Measurements from ENCODE around the gene CTBP1. TPM values are rescaled to one million over a fixed set of nuclear protein-coding genes. Genes with fewer than 3 reads are reported as not detected.
A peak's percentile ranks its signal among the peaks of the same experiment; 100 is the strongest.

Gene CTBP1
- total RNA-seq, 1 donor = 246 TPM

GRCh38 chr4:1205586-1206298 lies 43.2 kb downstream of the CTBP1 start:
- Histone ChIP-seq H3K27ac (ENCODE audit: low read depth, low read length) (no peak overlapping the region), H3K9me3 (ENCODE audit: low read depth, low read length) (no peaks in the 10 kb centered on the region), H3K4me2 (ENCODE audit: insufficient read depth, low read length) (no peak overlapping the region), H3K4me3 (ENCODE audit: insufficient read depth, low read length) (no peak overlapping the region), H3K36me3 (ENCODE audit: insufficient read depth, low read length) (peaks cover 5% of the 10 kb centered on the region), H3K27me3 (ENCODE audit: insufficient read depth, low read length) (no peaks in the 10 kb centered on the region), H3K4me1 (ENCODE audit: insufficient read depth, low read length) (peaks cover 11% of the 10 kb centered on the region), H4K20me1 (ENCODE audit: insufficient read depth, low read length) (peaks cover 11% of the 10 kb centered on the region), H3K79me2 (ENCODE audit: insufficient read depth, low read length) (no peaks in the 10 kb centered on the region), H2AFZ (ENCODE audit: low read length) (no peak overlapping the region)
- no peak for TF ChIP-seq CTCF (IDR thresholded peaks at IDR 0.05; ENCODE audit: extremely low read depth, low read depth, low read length)
- DNase-seq (ENCODE audit: insufficient read length, low spot score, missing footprints) = peak; percentile 77

DNA sequence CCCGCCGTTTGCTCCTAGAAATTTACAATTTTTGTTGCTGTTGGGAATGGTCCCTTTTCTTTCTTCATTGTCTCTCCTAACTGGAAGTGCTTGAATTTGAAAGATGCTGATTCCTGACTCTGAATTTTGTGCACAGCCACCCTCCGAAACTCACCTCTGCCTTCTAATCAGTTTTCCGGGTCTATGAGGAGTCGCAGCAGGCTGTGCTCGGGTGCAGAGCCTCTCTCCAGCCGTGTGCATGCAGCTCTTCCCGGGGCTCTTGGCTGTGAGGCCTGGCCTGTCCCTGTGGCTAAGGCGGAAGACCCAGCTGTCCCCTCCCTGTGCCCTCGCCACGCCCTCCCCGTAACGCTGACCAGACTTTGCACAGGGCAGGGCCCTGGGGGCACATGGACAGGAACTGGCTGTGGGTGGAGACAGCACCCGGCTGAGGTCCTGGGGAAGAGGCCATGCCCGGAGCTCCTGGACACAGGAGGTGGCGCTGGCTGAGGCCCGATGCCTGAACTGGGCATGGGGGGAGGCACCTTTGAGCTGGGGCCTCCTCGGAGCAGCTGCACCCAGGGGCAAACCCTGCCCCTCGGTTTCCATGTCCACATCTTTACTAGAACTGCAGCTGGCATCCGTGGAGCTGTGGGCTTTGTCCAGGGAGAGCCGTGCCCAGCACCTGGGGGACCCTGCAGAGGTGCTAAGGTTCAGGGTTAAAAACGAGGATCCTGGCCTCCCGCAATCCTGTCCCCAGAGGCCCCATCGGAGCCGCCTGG lies 43.9 kb downstream of the CTBP1 start:
- no peak overlapping the region for H3K4me2 ChIP-seq (ENCODE audit: insufficient read depth, low read length)

DNA sequence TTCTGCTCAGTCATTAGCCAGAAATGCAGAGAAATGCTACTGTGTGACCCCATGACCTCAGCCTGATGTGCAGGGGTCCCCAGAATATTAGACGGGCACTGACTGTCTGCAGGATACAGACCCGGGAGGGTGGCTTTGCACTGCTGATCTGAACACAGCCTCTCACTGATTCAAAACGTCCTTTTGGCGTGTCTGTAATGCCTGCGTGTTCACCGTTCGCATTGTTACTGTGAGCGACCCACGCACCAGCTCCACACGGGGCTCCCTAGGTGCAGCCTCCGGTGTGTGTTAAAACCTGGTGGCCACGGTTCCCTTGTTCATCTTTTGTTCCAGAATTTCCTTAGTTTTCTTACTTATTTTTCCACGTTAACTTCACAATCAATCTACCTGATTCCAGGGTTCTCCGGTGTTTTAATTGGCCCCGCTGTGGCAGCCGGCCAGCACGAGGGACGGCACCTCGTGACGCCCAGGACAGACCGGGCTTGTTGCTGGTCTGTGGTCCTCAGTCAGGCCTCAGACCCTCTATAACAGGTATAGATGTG lies 44.6 kb downstream of the CTBP1 start:
- TF ChIP-seq CTCF (IDR thresholded peaks at IDR 0.05; ENCODE audit: extremely low read depth, low read depth, low read length) = no peak
- Histone ChIP-seq H3K79me2 (ENCODE audit: insufficient read depth, low read length) (no peaks in the 10 kb centered on the region), H3K36me3 (ENCODE audit: insufficient read depth, low read length) (peaks cover 5% of the 10 kb centered on the region), H2AFZ (ENCODE audit: low read length) (no peak overlapping the region), H3K4me3 (ENCODE audit: insufficient read depth, low read length) (no peak overlapping the region), H4K20me1 (ENCODE audit: insufficient read depth, low read length) (peaks cover 6% of the 10 kb centered on the region), H3K27ac (ENCODE audit: low read depth, low read length) (no peak overlapping the region), H3K27me3 (ENCODE audit: insufficient read depth, low read length) (no peaks in the 10 kb centered on the region), H3K9me3 (ENCODE audit: low read depth, low read length) (no peaks in the 10 kb centered on the region), H3K4me2 (ENCODE audit: insufficient read depth, low read length) (no peak overlapping the region), H3K4me1 (ENCODE audit: insufficient read depth, low read length) (peaks cover 18% of the 10 kb centered on the region)
- peak; percentile 74 for DNase-seq (ENCODE audit: insufficient read length, low spot score, missing footprints)

More for the DNA sequence above, 43.9 kb downstream of the CTBP1 start:
- H2AFZ ChIP-seq (ENCODE audit: low read length) = no peak overlapping the region
- H3K79me2 ChIP-seq (ENCODE audit: insufficient read depth, low read length) = no peaks in the 10 kb centered on the region
- no peak for TF ChIP-seq CTCF (IDR thresholded peaks at IDR 0.05; ENCODE audit: extremely low read depth, low read depth, low read length)
- H4K20me1 ChIP-seq (ENCODE audit: insufficient read depth, low read length) = peaks cover 11% of the 10 kb centered on the region
- DNase-seq (ENCODE audit: insufficient read length, low spot score, missing footprints) = peak; percentile 79
- H3K9me3 ChIP-seq (ENCODE audit: low read depth, low read length) = no peaks in the 10 kb centered on the region
- no peaks in the 10 kb centered on the region for H3K27me3 ChIP-seq (ENCODE audit: insufficient read depth, low read length)
- no peak overlapping the region for H3K27ac ChIP-seq (ENCODE audit: low read depth, low read length)
- no peak overlapping the region for H3K4me3 ChIP-seq (ENCODE audit: insufficient read depth, low read length)
- H3K4me1 ChIP-seq (ENCODE audit: insufficient read depth, low read length) = peaks cover 18% of the 10 kb centered on the region
- H3K36me3 ChIP-seq (ENCODE audit: insufficient read depth, low read length) = peaks cover 5% of the 10 kb centered on the region
